HG02885 (cell line): Measurements from ENCODE around the gene PCBP2.

ENCODE experiments used
- ATAC-seq: cut with Tn5 transposase; IDR thresholded peaks from one replicate; pipeline ENCODE4 v1.9.1; 2021; ENCODE audit warnings: mild to moderate bottlenecking; ENCODE audit not compliant: unreplicated experiment, poor library complexity

PCBP2 gene

GRCh38 chr12:53505555-53506449 is 53.9 kb downstream of the PCBP2 start:
- ATAC-seq = no peak

GRCh38 chr12:53506450-53506785 is 54.5 kb downstream of the PCBP2 start:
- no peak for ATAC-seq

DNA sequence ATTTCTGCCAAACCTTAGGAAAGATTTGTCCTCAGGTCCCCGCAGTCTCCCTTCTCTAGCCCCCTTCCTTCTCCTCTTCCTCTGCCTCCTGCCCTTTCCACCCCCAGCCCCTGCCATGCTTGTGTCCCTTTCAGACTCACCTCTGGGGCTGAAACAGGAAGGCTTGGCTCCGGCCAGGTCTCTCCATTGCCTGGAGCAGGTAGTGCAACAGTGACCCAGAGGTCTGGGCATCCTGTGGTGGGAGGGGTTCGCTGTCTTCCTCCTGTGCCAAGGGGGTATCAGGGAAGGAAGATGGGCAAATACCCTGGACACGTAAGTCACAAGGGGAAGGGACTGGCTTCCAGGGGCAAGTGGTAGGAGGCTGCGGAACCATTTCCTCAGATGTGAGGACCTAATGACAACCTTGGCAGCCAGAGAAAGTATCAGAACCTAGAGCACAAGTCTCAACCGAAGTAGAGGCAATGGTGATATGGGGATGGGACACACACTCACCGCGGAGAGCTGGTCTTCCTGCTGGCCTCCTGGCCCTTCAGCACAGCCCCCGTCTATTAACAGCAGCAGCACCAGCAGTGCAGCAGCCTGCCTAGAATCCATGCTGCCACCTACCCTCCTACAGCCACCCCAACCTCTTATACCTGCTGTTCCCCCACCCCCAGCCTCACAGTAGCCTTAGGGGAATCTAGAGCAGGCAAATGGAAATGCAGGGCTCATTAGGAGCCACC is 55.1 kb downstream of the PCBP2 start, which contains the start of gene NPFF:
Gene NPFF, minus strand, starts transcription at position 604 of the 722 bp plus-strand sequence. Its CDS starts 10 bp downstream, at position 594.
- no peak for ATAC-seq

- no peak for ATAC-seq
Measured at GRCh38 chr12:53507603-53507885, 55.6 kb downstream of the PCBP2 start.

- peak; percentile 89 for ATAC-seq
Measured at GRCh38 chr12:53508534-53509170, 56.8 kb downstream of the PCBP2 start.

- no peak for ATAC-seq
Measured at GRCh38 chr12:53510181-53510812, 58.4 kb downstream of the PCBP2 start.

DNA sequence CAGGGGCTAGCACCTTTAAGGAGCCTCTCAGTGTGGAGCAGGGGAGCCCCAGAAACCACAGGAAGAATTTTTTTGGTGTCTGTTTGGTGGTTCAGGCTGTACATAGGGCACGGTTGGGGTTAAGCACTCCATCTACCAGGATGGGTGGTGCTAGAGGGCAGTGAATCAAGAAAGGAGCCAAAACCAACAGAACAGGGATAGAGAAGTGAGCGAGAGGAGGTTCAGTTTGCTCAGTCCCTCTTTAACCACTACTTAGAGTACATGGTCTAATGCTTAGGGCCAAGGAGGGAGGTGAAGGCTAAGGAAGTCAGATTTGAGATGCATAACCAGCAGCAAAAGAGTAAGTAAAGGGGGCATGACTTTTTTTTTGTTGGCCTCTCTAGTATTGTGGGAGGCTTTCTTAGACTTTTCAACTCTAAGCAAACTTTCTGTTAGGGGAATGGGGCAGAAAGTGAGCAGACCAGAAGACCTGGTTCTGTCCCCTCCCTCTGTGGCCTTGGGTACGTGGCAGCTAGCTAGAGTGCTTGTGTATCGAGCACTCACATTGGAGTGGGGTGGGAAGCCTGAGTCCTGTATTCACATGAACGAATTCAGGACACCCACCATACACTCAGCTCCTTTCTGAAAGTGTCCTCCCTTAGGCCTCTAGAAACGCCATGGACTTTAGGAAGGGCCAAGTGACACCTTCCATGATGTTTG is 62.0 kb downstream of the PCBP2 start:
- no peak for ATAC-seq

- no peak for ATAC-seq
Measured at GRCh38 chr12:53514628-53515290, 62.9 kb downstream of the PCBP2 start.

- no peak for ATAC-seq
Measured at GRCh38 chr12:53515291-53515680, 63.4 kb downstream of the PCBP2 start.

GRCh38 chr12:53516758-53517455 is 65.0 kb downstream of the PCBP2 start:
- no peak for ATAC-seq

- ATAC-seq = no peak
Measured at GRCh38 chr12:53518381-53518780, 66.5 kb downstream of the PCBP2 start.

DNA sequence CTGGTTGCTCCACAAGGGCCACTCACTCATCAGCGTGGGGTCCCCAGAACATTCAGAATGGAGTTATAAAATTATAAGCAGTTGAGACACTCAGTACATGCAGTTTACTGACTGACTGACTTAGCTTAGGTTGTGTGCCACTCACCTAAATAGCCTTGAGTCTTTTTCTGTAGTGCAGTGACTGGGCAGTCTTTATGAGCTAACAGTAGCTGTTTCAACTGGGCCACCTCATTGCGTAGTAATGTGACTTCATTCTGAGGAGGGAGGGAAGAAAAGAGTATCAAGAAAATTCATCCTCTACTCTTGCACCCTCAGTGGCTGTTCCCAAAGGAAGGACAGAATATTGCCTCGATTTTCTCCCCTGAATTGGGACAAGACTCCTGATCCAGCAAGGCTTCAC is 71.2 kb downstream of the PCBP2 start:
- no peak for ATAC-seq

- no peak for ATAC-seq
Measured at GRCh38 chr12:53524476-53524875, 72.6 kb downstream of the PCBP2 start.

DNA sequence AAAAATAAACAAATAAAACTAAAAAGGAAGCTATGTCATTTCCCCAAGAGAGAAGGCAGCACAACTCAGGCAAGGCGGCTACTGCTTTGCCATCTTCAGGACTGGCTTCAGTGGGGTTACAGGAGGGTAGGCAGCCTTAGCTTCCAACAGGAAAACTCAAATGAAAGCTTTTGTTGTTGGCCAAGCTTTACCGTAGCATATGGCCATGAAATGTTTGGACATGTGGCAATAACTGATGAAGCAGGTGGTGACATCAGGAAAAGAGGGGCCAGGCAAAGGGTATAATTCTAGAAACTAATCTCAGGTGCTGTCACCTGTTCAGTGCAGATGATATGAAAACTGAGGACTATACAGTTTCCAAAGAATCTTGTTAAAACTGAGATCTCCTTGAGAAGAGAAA is 78.2 kb downstream of the PCBP2 start:
- no peak for ATAC-seq
